Measurements from ENCODE around the gene SNX9.

DNA sequence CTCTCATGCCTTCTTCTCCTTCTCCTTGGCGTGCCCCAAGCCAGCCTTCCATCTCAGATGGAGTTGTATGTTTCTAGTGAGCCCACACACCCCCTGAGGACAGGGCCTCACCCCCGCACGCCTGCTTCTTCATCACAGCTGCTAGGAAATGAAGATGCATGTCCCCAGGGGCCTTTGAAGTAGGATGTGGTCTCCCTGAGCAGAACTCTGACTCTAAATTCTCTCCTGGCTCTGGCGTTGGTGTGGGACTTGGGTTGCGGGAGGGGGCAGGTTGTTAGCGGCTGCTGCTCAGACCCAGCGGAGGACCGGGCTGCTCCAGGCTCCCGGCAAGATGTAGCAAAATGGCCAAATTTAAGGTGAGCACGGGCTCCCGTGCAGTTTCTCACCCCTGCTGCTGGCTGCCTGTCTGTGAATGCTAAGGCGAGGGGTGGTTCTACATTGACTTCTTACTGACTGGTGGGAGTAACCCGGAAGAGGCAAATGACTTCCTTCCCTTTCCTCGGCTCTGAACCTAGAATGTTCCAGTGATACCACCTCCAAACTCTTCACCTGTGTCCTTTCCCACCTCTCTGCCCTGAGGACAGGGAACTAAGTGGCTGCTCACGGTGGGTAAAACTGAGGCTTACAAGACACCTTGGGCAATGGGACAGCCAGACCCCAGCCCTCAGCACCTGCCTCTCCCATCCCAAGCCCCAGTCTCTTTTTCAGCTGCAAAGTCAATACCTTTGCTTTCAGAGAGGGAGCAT, 167.4 kb downstream of the SNX9 start:
- TF ChIP-seq, protein P1, sequence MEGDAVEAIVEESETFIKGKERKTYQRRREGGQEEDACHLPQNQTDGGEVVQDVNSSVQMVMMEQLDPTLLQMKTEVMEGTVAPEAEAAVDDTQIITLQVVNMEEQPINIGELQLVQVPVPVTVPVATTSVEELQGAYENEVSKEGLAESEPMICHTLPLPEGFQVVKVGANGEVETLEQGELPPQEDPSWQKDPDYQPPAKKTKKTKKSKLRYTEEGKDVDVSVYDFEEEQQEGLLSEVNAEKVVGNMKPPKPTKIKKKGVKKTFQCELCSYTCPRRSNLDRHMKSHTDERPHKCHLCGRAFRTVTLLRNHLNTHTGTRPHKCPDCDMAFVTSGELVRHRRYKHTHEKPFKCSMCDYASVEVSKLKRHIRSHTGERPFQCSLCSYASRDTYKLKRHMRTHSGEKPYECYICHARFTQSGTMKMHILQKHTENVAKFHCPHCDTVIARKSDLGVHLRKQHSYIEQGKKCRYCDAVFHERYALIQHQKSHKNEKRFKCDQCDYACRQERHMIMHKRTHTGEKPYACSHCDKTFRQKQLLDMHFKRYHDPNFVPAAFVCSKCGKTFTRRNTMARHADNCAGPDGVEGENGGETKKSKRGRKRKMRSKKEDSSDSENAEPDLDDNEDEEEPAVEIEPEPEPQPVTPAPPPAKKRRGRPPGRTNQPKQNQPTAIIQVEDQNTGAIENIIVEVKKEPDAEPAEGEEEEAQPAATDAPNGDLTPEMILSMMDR (conservative IDR thresholded peaks at IDR 0.05; ENCODE audit: low read length): no peak
- TF ChIP-seq EZH2phosphoT487 (IDR thresholded peaks at IDR 0.05; ENCODE audit: borderline replicate concordance): no peak
